ENCODE measurements around the gene ERBB4.

GRCh38 chr2:212076456-212076855 is 462.1 kb downstream of the ERBB4 start:
- TF ChIP-seq, protein P1, sequence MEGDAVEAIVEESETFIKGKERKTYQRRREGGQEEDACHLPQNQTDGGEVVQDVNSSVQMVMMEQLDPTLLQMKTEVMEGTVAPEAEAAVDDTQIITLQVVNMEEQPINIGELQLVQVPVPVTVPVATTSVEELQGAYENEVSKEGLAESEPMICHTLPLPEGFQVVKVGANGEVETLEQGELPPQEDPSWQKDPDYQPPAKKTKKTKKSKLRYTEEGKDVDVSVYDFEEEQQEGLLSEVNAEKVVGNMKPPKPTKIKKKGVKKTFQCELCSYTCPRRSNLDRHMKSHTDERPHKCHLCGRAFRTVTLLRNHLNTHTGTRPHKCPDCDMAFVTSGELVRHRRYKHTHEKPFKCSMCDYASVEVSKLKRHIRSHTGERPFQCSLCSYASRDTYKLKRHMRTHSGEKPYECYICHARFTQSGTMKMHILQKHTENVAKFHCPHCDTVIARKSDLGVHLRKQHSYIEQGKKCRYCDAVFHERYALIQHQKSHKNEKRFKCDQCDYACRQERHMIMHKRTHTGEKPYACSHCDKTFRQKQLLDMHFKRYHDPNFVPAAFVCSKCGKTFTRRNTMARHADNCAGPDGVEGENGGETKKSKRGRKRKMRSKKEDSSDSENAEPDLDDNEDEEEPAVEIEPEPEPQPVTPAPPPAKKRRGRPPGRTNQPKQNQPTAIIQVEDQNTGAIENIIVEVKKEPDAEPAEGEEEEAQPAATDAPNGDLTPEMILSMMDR (IDR thresholded peaks at IDR 0.05 in 4 of 5, conservative IDR thresholded peaks at IDR 0.05 in 1 of 5): no peak
- no peak for TF ChIP-seq POLR2A (IDR thresholded peaks at IDR 0.05)

Data from gastrocnemius medialis (tissue), 4 donors.